Measurements from ENCODE around the gene OTUB1. TPM values are rescaled to one million over a fixed set of nuclear protein-coding genes. Genes with fewer than 3 reads are reported as not detected.

Gene OTUB1
- total RNA-seq, 6 experiments from 2014 or later = 23.2 to 35.3 (median 24.7) TPM

- no peak overlapping the region for H3K27ac ChIP-seq
- no peaks in the 10 kb centered on the region for H3K27me3 ChIP-seq
- DNase-seq = no peak
- intact Hi-C loops (cut with DNase I) = no loop called here
- no peak overlapping the region for H3K4me3 ChIP-seq
- 30% methylated on average over 3 of the region's 20 CpGs for WGBS (ENCODE audit: insufficient coverage, low coverage, low lambda C conversion rate, missing lambda C conversion rate)
- peak in 3 of 4 donors; percentile 10 to 50 (median 12) for ATAC-seq
- no peaks in the 10 kb centered on the region for H3K36me3 ChIP-seq
- TF ChIP-seq POLR2A (IDR thresholded peaks at IDR 0.05) (no peak), CTCF (IDR thresholded peaks at IDR 0.05) (no peak)
- no peaks in the 10 kb centered on the region for H3K9me3 ChIP-seq
- H3K4me1 ChIP-seq = no peaks in the 10 kb centered on the region
These were observed 41.6 kb downstream of the OTUB1 start for GRCh38 chr11:64027651-64028397.

- ATAC-seq (peak in 2 of 4 donors; percentile 8 to 25), DNase-seq (no peak)
- Histone ChIP-seq H3K27ac (no peak overlapping the region), H3K4me1 (no peaks in the 10 kb centered on the region), H3K27me3 (no peaks in the 10 kb centered on the region), H3K9me3 (no peaks in the 10 kb centered on the region), H3K36me3 (no peaks in the 10 kb centered on the region), H3K4me3 (no peak overlapping the region)
- intact Hi-C loops (cut with DNase I) = no loop called here
- TF ChIP-seq POLR2A (IDR thresholded peaks at IDR 0.05) (no peak), CTCF (IDR thresholded peaks at IDR 0.05) (no peak)
- 73% methylated on average over 11 of the region's 22 CpGs for WGBS (ENCODE audit: insufficient coverage, low coverage, low lambda C conversion rate, missing lambda C conversion rate)
These were observed 42.3 kb downstream of the OTUB1 start for GRCh38 chr11:64028398-64029115.

DNA sequence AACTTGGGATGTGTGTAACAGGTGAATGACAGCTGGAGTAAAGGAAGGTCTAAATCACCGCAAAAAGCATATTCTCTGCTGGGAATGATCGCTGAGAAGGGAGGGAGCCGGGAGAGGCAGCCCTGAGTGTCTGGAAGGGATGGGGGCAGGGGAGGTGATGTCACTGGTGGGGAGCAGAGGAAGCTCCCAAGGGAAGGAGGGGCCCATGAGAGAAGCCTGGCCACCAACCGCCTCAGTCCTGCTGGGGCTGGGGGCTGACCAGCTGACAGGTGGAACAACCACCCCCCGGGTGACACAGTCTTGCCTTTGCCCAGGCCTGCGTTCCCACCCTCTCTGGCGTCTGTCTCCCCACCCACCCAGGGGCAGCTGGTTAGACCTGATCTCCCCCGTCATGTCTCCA lies 43.5 kb downstream of the OTUB1 start:
- intact Hi-C loops (cut with DNase I) = no loop called here
- 89% methylated on average over 4 of the region's 8 CpGs for WGBS (ENCODE audit: insufficient coverage, low coverage, low lambda C conversion rate, missing lambda C conversion rate)
- TF ChIP-seq POLR2A (IDR thresholded peaks at IDR 0.05) (no peak), CTCF (IDR thresholded peaks at IDR 0.05) (no peak)

GRCh38 chr11:64031001-64031400 lies 44.8 kb downstream of the OTUB1 start:
- ATAC-seq = no peak
- Histone ChIP-seq H3K9me3 (no peaks in the 10 kb centered on the region), H3K36me3 (no peaks in the 10 kb centered on the region), H3K4me1 (peaks cover 0 to 7% (median under 1%) of the 10 kb centered on the region in 4 donors), H3K4me3 (no peak overlapping the region), H3K27me3 (no peaks in the 10 kb centered on the region), H3K27ac (no peak overlapping the region)
- no peak for DNase-seq
- TF ChIP-seq POLR2A (IDR thresholded peaks at IDR 0.05) (no peak), CTCF (IDR thresholded peaks at IDR 0.05) (no peak)
- intact Hi-C loops (cut with DNase I) = no loop called here
- 100% methylated on average over 2 of the region's 3 CpGs for WGBS (ENCODE audit: insufficient coverage, low coverage, low lambda C conversion rate, missing lambda C conversion rate)

More for the DNA sequence above, 43.5 kb downstream of the OTUB1 start:
- Histone ChIP-seq H3K4me1 (no peaks in the 10 kb centered on the region), H3K4me3 (no peak overlapping the region), H3K9me3 (no peaks in the 10 kb centered on the region), H3K27ac (no peak overlapping the region), H3K36me3 (no peaks in the 10 kb centered on the region), H3K27me3 (no peaks in the 10 kb centered on the region)
- no peak for ATAC-seq
- no peak for DNase-seq

Measured in right lobe of liver (tissue), 6 donors.